Measurements from ENCODE around the gene BAIAP2. TPM values are rescaled to one million over a fixed set of nuclear protein-coding genes. Genes with fewer than 3 reads are reported as not detected.

BAIAP2 gene
- total RNA-seq, 1 donor from 2014 or later, result 57.7 TPM

DNA sequence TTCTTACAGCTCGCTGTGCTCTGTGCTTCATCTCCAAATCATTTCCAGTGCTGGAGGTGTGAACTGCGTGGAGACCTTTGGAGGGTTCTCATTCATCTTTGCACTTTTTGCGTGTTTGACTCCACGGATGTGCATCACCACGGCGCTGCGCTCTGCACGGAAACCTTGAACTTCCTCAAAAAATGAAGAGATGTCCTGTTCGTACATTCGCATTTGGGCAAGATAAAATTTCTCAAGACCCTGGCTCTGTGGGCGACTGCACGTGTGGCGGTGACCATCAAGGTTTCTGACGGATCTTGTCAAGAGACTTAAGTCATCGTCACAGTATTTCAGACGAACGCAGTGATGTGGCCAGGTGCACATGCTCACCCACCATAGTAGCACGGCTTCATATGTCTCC lies 120.0 kb downstream of the BAIAP2 start:
- no peak for DNase-seq (ENCODE audit: low read depth in 2 of 2)

DNA sequence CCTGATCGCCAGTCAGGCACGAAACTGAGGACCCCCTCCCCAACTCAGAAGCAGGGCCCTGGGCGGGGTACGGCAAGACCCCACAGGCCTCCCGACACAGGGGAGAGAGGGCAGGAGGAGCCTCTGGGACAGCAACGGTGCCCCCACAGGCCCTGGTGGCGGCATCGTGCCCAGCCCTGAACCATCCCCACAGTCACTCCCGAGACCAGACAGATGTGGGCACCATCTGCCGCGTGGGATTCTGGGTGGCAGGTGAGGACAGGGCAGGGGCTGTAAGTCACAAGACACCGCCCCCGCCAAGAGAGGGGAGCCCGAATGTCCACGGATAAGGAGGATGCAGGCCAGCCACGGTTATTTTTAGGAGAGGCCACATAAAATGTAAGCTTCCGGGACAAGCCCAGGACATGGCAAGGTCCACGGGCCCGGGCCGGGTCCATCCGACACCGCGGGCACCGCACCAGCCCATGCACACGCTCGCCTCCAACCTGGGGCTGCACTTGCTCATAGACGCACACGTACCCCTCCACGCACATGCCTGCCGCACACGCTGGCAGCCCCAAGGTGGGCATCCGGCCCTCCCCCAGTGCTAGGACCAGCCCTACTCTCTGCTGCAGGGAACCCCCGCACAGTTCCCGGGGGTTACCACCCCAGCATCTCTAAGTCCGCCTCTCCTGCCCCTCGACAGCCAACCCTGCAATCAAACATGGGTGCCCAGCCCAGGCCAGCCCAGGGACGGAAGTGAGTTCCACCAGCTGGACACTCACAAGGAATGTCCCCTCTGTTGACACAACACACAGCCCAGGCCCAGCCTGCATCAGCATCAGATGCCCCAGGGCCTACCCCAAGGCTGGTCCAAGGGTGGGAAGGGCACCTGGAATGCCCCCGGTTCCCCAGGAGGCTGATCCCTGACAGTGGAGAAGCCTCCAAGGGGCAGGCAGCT lies 122.2 kb downstream of the BAIAP2 start:
- DNase-seq (ENCODE audit: low read depth in 2 of 2), result no peak

DNA sequence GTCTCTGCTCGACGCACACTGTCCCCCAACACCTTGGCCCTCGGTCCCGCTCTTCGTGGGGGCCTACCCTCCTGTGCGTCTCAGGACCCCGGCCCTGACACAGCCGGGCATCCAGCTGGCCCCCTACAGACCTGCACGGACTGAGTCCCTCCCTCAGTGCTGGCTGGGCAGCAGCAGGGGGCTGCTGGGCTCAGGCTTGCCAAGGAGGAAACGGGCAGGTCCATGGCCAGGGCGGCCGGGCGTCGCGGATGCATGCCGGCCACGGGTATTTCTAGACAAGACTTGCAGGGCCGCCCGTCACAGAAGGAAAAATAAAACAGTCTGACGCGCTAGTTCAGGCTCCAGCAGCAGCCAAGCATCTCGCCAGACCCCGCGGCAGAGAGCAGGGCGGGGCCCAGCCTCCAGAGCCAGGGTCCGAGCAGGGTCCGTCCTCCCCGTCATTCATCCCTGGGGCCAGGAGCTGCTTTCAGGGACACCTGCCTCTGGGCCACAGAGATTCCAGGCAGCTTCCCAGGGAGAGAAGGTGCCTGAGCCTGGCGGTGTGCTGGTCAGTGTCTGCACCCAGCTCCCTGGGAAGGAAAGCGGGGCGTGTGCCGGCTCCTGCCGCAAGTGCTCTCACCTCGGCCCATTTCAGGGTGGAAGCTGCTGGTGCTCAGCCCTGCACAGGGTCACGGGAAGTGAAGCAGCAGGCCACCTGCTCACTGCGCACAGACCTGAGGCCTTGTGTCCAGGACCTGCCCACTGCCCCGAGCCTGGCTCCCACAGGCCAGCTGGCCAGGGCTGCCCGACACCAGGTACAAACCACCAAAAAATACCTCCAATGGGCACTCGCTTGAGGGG lies 123.1 kb downstream of the BAIAP2 start:
- no peak for DNase-seq (ENCODE audit: low read depth in 2 of 2)

DNA sequence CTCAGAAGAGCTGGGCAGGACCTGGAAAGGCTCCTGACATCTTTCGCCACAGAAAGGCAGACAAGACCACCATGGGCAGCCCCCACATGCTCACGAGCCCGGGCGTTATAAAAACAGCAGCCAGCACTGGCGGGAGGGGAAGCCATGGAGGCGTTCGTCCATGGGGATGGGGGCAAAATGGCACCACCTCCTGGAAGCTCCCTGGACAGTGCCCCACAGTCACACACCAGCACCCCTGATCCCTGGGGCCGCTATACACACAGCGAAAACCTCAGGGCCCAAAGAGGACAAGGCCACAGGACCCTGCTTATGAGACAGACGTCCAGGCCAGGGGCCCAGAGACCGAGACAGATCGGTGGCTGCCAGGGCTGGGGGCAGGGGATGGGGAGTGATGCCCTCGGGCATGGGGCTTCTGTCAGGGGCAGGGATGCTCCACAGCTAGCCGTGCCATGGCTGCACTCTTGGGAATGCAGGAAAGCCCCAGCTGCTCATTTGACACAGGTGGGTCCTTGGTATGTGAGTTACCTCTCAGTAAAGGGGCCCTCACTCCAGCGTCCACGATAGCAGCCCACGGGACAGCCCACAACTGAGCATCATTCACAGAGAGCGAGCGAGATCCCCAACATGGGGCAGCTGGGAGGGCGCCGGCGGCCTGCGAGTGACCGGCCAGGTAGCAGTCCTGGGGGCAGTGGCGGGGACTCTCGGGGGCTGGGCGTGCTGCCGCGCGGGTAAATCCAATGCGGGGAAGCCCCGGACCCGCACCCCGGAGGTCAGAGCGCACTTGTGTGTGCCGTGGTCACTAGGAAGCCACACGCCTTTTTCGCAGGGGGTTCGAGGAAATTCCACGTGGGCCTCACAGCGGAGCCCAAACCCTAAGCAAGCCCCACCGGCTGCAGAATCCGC lies 124.0 kb downstream of the BAIAP2 start:
- DNase-seq (ENCODE audit: low read depth in 2 of 2), result no peak

DNA sequence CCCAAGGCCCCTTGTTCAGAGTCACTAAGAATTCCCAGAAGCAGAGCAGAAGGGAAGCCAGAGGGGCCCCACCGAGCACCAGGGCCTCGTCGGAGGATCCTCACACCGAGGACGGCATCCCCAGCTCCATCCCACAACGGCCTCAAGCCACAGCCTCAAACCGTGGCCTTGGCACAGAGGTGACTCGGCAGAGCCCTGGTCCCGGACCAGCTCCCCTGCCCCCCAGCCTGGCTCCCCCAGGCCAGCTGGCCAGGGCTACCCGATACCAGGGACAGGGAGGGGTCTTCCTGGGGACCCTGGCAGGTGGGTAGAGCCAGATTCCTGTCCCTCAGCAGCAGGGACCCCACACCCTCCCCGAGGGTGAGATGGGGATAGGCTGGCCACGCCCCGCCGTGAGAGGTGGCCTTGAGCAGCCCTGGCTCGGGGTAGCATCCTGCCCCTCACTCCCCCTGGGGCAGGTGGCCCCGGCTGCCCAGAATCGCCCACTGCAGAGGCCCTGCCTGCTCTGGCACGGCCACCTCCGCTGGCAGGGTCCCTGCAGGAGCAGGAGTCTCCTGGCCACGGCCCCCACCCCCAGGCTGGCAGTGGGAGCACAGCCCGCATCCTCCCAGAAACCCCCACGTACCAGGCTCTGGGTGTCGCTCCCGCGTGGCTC lies 124.8 kb downstream of the BAIAP2 start:
- peak in 1 of 2 donors; percentile 20 for DNase-seq (ENCODE audit: low read depth in 2 of 2)

DNA sequence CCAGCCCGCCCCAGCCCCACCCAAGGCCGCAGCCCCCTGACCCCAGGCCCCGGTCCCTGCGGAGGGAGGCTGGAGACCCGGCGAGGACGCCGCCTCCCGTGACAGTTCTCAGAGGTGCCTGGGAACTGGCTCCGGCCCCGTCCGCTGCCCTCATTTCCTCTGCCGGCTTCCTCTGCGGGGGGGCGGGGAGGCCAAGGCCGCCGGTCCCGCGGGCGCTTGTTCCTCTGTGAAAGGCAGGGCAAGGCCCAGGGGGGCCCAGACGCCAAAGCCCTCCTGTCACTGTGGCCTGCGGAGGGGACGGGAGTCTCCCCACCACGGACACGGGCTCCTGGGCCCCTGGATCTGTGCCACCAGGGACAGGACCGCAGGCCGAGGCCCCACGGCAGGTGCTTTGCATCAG lies 125.4 kb downstream of the BAIAP2 start:
- DNase-seq (ENCODE audit: low read depth in 2 of 2), result peak; percentile 58 to 72

DNA sequence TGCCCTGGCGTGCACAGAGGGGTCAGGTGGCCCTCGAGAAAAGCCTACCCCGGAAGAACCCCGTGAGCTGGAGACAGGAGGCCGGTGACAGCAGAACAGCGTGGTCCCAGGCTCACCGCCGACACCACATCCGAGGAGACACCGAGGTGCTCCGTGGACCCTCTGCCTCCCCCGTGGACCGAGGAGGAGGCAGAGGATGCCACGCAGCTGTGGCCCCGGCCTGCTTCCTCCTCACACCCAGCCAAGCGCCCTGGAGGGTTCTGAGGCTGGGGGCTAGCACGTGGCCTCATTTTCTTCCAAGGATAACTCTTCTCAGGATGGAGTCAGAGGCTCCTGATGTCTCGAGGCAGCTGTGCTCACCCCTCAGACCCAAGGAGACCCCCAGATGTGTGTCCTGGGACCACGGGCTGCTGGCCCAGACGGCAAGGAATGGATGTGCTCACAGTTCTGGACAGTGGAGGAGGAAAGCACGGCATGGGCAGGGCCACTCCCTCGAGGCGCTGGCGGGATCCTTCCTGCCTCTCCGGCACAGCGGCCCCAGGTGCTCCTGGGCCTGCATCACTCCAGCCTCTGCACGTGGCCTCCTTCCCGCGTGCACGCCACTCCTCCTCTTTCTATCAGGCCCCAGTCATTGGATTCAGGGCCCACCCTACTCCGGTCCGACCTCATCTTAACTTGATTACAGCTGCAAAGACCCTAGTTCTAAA lies 125.9 kb downstream of the BAIAP2 start:
- peak; percentile 15 to 29 for DNase-seq (ENCODE audit: low read depth in 2 of 2)

DNA sequence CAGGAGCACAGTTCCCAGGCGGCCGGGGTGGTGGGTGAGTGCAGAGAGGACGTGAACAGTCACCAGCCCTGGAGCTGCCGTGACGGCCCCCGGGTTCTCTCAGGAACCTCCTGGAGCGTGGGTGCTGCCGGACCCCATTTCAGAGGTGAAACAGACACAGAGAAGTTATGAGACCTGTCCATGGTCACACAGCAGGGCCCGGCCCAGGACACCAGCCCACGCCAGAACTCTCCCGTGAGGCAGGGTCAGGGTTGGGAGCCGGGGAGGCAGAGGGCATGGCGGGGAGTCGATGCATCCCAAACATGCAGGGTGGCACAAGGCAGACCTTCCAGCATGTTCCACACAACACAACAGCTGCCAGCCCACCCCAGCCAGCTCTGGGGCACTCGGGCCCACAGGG lies 126.6 kb downstream of the BAIAP2 start:
- no peak for DNase-seq (ENCODE audit: low read depth in 2 of 2)

DNA sequence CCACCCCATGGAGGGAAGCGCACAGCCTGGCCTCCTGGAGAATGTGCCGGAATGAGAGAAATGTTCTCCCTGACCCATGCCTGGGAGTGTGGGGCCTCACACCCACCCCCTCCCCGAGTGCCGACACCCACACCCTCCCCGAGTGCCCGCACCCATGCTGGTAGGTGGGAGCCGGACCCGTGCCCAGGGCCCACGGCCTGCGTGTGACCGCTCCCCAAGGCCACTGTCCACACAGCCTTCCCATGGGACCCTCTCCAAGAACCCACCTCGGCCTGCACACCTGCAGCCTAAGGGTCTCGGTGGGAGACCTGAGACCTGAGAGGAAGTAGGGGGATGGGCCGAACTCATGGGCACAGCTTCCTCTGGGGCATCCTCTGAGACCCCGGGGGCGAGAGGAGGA lies 127.0 kb downstream of the BAIAP2 start:
- DNase-seq (ENCODE audit: low read depth in 2 of 2), result no peak

DNA sequence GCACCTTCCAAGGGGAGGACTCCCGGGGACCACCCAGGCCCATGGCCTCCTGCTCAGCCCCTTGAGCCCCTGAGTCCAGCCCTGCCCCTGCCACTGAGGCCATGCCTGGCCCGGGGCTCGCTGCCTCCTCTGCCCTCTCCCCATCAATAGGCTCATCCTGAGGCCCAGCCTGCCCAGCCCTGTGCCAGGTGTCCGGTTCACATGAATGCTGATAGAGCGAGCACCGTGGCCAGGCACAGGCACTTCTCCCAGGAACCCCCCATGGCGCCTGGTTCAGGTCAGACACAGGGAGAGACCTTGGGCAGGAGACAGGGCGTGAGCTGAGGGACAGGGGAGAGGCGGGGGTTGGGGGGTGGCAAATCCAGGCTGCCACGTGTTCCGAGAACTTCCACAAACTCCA lies 127.5 kb downstream of the BAIAP2 start:
- no peak for DNase-seq (ENCODE audit: low read depth in 2 of 2)

DNA sequence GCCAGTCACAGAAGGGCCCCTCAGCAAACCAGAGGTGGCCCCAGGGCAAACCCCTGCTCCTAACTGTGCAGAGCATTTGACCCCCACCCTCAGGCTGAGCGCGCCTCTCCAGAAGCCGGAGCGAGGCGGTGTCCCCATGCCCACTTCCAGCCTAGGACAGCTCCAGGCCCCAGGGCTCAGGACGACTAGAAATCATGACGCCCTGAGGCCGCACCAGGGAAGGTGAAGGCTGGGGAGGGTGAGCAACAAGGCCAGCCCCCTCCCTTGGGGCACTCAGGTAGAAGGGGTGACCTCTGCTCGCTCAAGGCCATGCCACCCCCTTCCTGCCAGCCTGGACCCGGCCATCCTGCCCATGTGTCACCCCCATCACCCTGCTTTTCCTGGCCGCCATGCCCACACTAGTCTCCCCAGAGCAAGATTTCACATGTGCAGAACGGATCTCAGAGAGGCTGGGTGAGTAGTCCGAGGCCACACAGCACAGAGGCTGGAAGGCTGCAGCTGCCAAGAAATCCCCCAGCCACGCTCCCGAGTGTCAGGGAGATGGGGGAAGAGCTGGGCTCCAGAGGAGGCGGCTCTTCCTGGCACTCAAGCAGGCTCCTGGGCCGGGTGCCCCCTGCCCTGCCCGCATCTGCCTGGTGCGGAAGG lies 128.2 kb downstream of the BAIAP2 start:
- no peak for DNase-seq (ENCODE audit: low read depth in 2 of 2)

DNA sequence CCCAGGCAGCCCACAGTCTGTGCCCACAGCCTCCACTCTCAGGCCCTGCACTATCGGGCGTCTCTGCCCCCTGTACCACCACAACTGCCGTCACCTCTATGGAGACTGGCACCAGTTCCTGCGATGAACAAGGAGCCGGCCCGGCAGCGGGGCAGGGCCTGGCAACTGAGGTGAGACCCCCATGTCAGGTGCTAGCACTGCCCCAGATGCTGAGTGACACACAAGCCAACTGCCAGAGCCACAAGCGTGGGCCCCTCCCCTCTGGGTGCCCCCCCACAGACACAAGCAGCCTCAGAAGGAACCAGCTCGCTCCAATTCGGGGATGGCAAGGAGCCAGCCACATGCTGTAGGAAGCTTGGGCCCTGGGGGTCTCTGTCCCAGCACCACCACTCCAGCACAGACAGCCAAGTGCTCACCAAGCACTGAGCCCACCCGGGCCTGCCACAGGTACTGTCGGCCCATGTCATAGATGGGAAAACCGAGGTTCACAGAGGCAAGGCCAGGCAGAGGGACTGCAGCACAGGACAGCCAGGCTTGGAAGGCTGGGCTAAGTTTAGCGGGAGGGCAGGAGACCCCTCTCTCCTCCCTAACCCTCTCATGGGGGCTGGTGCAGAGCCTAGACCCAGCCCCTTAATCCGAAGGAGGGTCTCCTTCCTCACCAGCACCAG lies 128.9 kb downstream of the BAIAP2 start:
- DNase-seq (ENCODE audit: low read depth in 2 of 2), result no peak

DNA sequence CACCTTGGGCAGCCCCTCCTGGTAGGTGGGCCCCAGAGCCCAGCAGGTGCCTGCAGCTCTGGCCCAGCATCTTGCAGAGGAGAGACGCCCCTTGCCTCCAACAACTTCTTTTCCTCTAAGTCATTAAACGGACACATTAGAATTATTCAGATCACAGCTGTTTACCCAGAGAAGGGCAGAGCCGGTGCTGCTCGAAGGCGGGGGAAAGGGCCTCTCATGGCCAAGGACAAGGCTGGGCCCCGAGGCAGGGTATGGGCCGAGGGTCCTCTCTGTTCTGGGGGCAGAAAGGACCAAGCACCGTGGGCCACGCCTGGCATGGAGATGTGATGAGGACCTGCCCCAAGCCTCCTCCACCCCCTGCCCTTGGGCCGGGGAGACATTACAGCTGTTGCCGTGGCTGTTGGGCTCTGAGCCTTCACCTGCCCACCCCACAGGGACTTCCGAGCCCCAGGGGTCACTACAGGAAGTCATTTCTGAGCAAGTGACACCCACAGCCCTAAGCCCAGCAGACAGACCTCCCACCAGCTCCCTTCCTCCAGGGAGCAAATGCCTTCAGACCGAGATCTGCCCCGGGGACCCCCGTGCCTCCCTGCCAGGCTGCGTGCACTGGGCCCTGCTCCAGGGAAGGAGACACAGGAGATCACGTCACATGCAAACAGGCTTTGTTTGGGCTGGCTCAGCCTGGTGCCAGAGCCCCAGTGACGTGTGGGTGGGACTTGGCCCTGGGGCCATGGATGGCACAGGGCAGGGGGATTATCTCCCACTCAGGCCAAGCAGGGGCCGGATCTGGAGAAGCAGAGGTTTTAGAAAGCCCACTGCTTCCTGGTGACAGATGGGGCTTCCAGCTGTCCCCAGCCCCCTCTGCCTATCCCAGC lies 129.7 kb downstream of the BAIAP2 start:
- DNase-seq (ENCODE audit: low read depth in 2 of 2), result peak in 1 of 2 donors; percentile 51

DNA sequence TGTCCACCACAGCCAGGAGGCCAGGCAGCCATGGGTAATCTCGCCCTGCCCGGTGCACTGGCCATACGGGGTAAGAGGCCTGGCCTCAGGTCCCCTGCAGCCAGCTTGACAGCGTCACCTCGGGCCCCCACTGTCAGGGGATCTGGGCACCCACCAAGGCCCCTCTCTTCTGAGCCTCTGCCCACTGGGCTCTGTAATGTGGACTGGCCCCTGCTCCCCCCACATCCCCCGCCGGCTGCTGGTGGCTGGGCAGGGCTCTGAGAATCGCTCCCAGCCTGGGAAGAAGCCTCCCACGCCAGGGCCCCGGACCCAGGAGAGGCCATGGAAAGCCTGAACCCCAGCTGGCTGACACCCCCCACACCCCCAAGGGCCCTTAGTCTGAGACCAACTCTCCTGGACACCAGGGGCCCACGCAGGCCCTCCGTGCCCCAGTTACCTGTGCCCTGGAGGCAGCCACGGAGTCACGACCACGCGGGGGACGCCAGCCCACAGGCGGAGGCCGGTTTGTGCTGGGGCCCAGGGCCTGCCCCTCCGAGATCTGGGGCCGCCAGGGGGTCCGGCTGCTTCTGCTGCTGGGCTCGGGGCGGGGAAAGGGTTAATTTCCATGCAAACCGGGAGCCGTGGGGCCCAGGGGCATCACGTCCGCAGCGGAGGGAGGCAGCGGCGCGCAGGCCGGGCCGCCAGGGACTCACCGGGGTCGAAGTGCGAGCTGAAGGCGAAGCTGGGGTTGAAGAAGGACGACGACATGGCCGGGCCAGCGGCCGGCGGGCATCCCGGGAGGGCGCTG lies 130.5 kb downstream of the BAIAP2 start, which contains the start of gene PVALEF:
TSS of gene PVALEF (plus strand) at position 262 of the 787 bp plus-strand sequence. CDS start 15,720 bp downstream, outside the sequence.
- DNase-seq (ENCODE audit: low read depth in 2 of 2), result peak in 1 of 2 donors; percentile 26

DNA sequence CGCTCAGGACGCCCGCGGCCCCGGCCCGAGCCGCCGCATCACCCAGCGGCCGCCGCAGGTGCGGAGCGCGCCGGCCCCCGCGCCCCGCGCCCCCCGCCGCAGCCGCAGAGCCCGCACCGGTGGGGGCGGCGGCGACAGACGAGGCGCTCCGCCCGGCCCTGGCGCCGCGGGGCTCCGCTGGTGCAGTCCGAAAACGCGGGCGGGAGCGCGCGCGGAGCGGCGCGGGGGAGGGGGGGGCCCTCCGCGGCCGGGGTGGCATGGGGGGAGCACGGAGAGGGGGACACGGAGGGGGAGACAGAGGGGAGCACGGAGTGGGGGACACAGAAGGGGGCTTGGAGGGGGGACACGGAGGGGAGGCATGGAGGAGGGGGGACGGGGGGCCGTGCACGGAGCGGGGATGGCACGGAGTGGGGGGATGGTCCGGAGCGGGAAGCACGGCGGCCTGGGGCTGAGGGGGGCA lies 131.1 kb downstream of the BAIAP2 start, which contains the start of gene AATK:
TSS of gene AATK (minus strand) at position 189 of the 460 bp plus-strand sequence. CDS start 229 bp downstream, outside the sequence.
- DNase-seq (ENCODE audit: low read depth in 2 of 2), result no peak

Measured in lung microvascular endothelial cell (primary cell).